T-helper 9 cell (primary cell): ENCODE results near the gene DET1.
"Not testable (repeated sequence)": the region's sequence is repeated elsewhere in the genome, so short reads cannot be mapped to it uniquely, and the experiment has no call there.

ENCODE experiments used
- DNase-seq: peaks from one replicate; pipeline ENCODE4 v3.0.0-alpha.2; 2020
- total RNA-seq, 2 donors: gene quantifications; one replicate each; lab custom pipeline; 2026; lab: John Stamatoyannopoulos, UW

DET1 gene
- 1.4 to 1.7 reads per million in 2 donors for total RNA-seq

DNA sequence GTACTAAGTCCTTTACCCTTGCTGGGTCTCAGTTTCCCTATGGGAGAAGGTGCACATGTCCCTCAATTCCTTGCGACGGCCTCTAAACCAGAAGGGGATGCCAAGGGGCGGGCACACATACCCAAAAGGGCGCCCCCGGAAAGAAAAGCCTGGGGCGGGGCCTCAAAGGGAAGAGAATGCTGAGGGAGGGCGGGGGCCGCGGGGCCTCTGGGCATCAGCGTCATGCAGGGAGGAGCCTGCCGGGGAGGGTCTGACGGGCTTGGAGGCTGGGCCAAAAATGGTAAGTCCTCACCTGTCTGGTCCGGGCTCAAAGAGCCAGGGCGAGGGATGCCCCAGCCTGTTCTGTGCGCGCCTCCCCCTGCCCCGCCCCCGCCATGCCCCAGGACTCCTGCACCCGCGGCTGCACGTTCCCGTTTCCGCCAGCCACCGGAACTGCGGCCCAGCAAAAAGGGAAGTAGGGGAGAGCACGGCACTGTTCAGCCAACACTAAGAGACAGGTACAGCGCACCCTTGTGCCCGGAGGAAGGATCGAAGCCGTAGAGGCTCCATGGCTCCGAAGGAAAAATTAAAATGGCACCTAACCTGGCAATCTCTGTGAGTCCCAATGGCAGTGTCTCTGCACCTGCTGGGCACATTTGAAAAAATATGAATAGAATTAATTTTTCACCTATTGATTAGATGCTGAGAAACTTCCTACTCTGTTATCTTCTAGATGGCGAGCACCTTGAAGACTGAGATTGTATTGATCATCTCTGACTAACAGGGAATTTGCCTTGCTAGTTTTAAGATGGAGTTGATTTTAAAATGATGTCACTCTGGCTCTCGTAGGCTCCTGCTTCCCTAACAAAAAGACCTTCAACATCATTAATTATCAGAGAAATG, at the start of gene DET1:
DET1 (minus strand) TSS at position 434 of the 882 bp plus-strand sequence. CDS start 14,976 bp downstream, outside the sequence.
- DNase-seq = peak; percentile 91

DNA sequence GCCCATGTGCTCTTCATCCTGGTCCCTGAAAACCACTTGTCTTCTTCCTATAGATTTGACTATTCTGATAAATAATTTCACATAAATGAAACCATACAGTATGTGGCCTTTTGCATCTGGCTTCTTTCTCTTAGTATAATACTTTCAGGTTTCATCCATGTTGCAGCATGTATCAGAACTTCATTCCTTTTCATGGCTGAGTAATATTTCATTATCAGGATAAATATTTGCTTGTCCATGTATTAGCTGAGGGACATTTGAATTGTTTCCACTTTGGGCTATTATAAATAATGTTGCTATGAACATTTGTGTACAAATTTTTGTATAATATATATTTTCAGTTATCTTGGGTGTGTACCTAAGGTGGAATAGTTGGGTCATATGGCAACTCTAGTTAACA, 44.9 kb upstream of the DET1 start:
- no peak for DNase-seq

DNA sequence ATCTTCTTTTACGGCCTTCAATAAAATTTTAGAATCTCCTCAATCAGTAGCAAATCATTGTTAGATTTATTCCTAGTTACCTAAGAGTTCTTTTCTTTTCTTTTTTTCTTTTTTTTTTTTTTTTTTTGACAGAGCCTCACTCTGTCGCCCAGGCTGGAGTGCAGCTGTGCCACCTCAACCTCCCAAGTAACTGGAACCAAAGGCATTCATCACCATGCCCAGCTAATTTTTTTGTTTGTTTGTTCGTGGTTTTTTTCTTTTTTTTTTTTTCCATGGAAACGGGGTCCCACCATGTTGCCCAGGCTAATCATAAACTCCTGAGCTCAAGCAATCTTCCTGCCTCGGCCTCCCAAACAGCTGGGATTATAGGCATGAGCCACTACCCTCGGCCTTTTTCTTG, 44.3 kb upstream of the DET1 start:
- DNase-seq = no peak

DNA sequence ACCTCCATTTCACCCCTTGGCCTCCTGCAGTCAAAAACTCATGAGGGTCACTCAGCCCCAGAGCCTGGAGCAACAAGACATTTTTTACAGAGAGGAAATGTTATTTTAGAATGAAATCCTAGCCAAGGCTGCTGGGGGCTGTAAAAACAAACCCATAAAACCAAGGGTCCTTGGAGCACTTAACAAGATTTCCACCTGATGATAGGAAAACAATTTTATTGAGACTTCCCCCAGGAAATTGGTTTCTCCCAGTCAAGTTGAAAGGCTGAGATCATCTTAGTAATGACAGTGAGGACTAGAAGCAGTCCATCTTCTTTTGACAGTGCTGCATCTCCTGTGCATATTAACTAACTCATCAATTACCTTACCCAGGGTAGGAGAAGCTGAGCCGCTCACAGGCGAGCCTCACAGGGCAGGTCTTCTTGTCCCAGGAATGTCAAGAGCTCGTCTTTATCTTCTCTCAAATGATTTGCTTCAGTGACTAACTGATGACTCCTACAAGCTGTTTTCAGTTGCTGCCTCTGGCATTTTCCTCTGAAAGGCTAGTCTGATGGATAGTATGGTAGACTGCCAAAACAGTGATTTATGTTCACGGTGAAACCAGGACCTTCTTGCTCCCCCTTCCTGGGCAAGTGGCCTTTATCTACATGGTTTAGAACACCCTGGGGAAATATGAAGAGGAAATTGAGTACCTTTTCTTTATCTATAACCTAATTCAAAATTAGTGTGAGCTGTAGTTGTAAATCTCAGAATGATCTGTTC, 40.1 kb upstream of the DET1 start:
- DNase-seq = no peak

DNA sequence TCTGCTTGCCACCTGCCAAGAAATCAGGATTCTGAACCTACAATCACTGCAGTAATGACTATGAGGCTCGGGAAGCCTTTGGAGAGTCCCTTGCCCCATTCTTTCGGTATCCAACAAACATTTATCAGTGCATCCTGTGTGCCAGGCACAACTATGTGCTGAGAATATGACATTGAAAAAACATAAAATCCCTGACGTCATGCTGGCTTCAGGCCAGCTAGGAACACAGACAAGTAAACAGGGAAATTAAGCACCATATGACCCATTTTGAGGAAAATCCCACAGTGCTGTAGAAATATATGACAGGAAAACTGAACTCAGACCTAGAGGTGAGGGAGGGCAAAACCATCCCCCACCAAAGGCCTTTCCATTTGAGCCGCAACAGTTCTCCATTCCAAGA, 34.1 kb upstream of the DET1 start:
- no peak for DNase-seq

DNA sequence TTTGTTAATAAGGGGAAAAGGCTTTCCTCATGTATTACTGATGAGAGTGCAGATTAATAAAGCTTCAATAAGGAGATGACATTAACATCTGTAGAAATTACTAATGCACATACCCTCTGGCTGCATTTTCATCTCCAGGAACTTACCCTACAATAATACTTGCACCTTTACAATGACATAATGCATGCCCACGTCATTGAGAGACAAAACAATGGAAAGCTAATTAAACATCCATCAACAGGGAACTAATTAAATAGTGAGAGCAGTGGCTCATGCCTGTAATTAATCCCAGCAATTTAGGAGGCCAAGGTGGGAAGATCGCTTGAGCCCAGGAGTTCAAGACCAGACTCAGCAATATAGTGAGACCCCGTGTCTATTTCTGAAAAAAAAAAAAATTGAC, 32.8 kb upstream of the DET1 start:
- DNase-seq = no peak

DNA sequence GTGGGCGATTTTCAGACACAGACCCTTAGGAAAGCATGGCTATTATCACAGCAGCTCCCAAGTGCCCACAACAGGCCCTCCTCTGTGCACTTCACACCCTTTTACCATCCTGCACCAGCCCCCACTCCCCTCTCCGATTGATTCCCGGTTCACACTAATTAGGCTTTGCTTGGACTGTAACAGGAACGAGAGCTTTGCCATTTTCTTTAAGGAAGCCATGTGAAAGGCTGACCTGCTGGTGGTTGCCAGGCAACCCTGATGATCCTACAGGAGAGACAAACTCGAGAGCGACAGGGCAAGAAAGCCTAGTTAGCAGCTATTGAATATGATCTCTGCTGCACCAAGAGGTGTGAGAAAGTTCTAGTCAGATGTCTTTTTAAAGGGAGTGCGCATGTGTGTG, 28.2 kb upstream of the DET1 start:
- no peak for DNase-seq

DNA sequence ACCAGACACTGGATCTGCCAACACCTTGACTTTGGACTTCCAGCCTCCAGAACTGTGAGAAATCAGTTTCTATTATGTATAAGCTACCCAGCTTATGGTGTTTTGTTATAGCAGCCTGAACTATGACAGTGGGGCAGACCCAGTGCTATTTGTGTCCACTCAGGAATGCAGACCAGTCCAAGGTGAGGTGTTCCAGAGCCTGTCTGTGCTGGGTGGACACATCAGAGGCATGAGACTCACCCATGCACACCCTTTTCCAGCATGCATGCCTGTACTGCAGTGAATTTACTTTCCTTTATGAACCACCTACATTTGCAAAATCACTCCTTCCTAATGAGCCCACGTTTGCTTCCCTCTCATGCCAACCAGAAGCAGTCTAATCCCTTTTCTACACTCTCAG, 27.6 kb upstream of the DET1 start:
- DNase-seq = no peak

DNA sequence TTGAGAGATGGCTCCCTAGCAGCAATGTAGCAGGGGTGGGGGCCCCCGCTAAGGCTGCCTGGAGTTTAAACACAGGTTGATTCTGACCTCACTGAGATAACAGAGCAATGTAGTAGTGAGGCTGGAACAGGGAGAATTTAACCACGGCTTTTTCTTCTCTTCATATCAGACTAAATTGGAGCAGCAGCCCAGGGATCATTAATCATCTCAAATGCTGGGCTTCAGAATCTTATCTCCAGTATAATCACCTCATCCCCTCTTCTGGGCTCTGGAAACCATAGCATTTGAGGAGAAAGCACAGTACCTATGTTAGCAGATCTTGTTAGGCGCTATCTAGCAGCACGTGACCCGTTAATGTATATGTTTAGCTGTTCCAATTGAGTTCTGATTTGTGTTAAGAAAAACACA, 25.4 kb upstream of the DET1 start:
- no peak for DNase-seq

DNA sequence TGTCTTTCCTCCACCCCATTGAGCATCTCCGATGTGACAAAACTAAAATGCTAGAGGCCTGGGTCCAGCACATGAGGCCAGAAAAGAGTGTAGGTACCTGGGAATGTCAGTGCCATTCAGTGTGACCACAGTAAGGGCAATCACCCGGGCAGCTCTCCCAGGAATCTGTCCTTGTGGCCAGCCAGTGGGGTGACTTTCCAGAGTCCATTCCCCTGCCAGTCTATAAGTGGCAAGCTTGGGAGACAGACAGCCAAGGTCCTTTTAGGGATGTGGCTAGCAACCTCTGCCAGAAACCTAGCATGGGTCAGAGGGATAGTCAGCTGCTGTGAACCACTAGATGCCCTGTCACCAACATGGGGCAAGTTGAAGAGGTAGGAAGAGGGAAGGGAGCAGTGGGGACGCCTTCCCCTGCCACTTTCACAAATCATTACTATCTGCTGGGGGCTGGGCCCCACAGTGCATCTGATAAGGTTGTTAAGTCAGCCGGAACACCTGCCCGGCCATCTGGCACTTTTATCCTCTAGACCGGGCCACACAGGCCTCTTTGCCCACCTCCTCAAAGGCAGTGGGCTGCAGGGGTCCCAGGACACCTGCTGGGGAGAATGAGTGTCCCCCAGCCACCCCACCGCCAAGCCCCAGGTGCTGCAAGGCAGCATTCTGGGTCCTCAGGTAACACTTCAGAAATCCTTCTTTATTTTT, 24.8 kb upstream of the DET1 start:
- DNase-seq = no peak

DNA sequence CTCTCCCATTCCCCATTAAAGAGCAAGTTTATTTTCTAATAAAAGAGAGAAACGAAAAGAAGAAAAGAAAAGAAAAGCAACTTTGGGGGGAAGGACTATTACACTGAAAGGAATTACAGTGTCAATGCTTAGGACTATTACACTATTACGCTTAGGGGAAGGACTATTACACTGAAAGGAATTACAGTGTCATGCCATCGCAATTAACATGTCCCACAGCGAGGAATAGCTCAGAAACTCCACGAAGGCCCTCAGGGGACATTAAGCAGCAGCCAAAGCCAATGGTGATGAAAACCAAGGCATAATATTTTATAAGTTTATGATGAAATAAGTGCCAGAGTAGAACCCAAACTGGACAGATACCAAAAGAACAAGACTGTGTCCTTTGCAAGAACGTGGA, 22.1 kb upstream of the DET1 start:
- DNase-seq = no peak

DNA sequence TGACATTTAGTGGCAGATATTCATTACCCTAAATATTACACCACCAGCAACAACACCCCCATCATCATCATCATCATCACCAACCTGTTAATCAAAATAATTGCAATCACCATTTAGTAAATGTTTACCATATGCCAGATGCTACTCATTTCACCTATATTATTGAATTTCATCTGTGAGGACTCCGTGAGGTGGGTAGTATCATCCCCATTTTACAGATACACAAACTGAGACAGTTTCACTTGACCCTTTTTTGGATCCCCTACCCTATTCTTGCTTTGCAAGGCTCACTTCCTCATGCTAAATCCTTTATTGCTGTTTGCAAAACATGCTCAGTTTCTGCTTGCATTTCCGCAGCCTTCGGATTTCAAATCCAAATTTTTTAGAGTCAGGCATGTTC, 18.3 kb upstream of the DET1 start:
- DNase-seq = no peak

DNA sequence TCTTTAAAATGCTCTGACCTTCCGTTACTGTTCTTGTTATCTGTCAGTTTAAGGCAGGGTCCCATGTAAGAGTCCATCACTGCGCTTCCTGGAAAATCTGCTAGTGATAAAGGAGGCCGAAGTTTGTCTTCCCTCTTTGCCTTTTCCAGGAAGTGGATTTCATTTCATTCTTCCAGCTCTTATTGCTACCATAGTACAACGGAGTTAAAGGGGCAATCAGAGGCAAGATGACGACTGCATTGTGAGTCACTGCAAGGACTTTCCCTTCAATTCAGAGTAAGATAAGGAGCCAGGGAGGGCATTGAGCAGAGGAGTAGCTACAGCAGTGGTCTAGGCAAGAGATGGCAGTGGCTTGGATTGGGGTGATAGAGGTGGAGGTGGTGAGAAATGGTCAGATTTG, 17.2 kb upstream of the DET1 start:
- no peak for DNase-seq

DNA sequence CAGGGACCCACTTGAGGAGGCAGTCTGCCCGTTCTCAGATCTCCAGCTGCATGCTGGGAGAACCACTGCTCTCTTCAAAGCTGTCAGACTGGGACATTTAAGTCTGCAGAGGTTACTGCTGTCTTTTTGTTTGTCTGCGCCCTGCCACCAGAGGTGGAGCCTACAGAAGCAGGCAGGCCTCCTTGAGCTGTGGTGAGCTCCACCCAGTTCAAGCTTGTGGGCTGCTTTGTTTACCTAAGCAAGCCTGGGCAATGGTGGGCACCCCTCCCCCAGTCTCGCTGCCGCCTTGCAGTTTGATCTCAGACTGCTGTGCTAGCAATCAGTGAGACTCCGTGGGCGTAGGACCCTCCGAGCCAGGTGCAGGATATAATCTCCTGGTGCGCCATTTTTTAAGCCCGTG, 13.1 kb upstream of the DET1 start:
- DNase-seq = not testable (repeated sequence)

DNA sequence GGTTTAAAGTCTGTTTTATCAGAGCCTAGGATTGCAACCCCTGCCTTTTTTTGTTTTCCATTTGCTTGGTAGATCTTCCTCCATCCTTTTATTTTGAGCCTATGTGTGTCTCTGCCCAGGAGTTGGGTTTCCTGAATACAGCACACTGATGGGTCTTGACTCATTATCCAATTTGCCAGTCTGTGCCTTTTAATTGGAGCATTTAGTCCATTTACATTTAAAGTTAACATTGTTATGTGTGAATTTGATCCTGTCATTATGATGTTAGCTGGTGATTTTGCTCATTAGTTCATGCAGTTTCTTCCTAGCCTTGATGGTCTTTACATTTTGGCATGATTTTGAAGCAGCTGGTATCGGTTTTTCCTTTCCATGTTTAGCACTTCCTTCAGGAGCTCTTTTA, 11.5 kb upstream of the DET1 start:
- DNase-seq = not testable (repeated sequence)

DNA sequence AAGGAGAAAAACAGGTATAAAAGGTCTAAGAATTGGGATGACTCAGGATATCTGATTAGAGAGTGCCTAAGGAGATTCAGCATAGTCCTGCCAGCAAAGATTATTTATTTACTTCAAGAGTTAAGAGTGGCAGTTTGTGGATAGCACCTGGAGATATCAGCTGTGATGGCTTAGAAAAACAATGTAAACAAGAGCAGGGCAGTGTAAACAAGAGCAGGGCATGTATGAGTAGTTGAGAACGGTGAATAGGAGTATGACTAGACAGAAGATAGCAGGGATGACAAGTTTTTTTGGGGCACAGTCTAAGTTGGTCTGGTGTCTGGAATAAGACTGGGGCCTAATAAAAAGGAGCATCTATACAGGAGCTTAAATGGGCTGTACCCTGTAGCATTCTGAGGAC, 1.5 kb upstream of the DET1 start:
- DNase-seq = not testable (repeated sequence)

DNA sequence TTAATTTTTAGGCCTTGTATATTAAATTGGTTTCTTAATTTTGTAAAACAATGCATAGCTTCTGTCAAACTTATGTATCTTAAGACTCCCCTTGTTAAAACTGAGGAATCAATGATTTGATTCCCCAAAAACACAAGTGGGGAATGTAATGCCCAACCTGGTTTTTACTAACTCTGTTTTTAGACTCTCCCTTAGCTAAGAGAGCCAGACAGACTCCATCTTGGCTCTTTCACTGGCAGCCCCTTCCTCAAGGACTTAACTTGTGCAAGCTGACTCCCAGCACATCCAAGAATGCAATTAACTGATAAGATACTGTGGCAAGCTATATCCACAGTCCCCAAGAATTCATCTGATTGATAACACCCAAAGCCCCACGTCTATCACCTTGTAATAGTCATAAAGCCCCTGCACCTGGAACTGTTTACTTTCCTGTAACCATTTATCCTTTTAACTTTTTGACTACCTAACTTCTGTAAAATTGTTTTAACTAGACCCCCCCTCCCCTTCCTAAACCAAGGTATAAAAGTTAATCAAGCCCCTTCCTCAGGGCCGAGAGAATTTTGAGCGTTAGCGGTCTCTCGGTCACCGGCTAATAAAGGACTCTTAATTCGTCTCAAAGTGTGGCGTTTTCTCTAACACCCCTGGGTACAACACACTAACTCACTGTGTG, 768 bp downstream of the DET1 start:
- DNase-seq = not testable (repeated sequence)

DNA sequence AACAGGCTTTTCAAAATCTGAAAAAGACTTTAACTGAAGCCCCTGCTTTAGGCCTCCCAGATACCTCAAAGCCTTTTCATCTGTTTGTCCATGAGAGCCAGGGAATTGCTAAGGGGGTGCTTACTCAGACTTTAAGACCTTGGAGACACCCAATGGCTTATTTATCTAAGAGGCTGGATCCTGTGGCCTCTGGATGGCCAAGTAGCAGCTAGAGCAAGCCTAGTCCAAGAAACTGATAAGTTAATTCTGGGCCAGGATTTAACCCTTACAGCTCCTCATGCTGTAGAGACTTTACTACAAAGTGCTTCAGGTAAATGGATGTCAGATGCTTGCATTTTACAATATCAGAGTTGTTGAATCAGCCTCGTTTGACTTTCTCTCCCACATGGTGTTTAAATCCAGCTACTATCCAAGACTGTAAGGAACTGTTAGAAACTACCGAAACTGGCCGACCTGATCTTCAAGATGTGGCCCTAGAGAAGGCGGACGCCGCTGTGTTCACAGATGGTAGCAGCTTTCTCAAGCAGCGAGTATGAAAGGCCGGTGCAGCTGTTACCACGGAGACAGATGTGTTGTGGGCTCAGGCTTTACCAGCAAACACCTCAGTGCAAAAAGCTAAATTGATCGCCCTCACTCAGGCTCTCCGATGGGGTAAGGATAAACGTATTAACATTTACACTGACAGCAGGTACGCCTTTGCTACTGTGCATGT, 3.3 kb downstream of the DET1 start:
- DNase-seq = no peak

DNA sequence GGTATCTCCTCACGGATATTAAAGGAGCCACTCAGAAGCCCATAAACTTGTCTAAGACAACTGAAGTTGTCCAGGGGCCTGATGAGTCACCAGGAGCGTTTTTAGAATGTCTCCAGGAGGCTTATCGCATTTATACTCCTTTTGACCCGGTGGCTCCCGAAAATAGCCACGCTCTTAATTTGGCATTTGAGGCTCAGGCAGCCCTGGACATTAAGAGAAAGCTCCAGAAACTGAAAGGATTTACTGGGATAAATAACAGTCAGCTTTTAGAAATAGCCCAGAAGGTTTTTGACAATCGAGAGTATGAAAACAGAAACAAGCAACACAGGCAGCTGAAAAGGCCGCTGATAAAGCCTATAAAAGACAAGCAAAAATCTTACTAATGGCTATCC, 4.1 kb downstream of the DET1 start:
- DNase-seq = no peak

DNA sequence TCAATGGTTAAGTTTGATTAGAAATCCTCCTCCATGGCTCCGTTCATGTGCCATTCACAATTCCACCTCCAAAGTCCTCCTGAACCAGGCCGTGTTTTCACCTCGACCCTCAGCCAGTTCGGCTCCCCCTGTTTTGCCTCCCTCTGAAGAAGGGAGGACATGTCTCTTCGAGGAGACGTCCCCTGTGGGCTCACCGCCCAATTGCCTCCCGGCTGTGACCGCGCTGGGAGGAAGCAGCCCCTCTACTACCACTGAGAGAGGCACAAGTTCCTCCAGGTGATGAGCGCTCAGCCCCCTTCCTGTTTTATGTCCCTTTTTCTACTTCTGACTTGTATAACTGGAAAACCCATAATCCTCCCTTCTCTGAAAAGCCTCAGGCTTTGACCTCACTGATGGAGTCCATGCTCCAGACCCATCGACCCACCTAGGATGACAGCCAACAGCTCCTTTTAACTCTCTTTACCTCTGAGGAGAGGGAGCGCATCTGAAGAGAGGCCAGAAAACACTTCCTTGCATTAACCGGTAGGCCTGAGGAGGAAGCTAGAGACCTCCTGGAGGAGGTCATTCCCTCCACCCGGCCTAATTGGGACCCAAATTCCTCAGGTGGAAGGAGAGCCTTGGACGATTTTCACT, 4.7 kb downstream of the DET1 start:
- no peak for DNase-seq

DNA sequence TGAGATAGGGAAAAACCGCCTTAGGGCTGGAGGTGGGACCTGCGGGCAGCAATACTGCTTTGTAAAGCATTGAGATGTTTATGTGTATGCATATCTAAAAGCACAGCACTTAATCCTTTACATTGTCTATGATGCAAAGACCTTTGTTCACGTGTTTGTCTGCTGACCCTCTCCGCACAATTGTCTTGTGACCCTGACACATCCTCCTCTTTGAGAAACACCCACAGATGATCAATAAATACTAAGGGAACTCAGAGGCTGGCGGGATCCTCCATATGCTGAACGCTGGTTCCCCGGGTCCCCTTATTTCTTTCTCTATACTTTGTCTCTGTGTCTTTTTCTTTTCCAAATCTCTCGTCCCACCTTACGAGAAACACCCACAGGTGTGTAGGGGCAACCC, 5.4 kb downstream of the DET1 start:
- not testable (repeated sequence) for DNase-seq

DNA sequence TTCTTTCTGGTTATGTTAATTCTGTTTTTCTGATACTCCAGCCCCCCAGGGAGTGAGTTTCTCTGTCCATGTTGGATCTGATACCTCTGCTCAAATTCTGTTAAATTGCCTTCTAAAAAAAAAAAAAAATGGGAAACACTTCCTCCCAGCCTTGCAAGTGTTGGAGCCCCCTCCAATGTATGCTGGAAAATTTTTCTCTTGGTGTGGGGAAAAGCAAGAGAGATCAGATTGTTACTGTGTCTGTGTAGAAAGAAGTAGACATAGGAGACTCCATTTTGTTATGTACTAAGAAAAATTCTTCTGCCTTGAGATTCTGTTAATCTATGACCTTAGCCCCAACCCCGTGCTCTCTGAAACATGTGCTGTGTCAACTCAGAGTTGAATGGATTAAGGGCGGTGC, 6.1 kb downstream of the DET1 start:
- not testable (repeated sequence) for DNase-seq
